GM19468 (cell line): ENCODE measurements around the gene VPS41.
A peak's percentile ranks its signal among the peaks of the same experiment; 100 is the strongest.
"Not testable (repeated sequence)": the region's sequence is repeated elsewhere in the genome, so short reads cannot be mapped to it uniquely, and the experiment has no call there.

Source experiments
- ATAC-seq: cut with Tn5 transposase; IDR thresholded peaks from one replicate; pipeline ENCODE4 v1.9.1; 2021; ENCODE audit warnings: mild to moderate bottlenecking, moderate library complexity, moderate number of reproducible peaks; ENCODE audit not compliant: unreplicated experiment; ENCODE audit errors: extremely low read depth

The VPS41 gene

GRCh38 chr7:38908759-38909335 is at the start of gene VPS41:
Gene VPS41, minus strand, starts transcription at chr7:38909191. Its CDS starts 17 bp downstream, at chr7:38909174.
- ATAC-seq = peak; percentile 96

DNA sequence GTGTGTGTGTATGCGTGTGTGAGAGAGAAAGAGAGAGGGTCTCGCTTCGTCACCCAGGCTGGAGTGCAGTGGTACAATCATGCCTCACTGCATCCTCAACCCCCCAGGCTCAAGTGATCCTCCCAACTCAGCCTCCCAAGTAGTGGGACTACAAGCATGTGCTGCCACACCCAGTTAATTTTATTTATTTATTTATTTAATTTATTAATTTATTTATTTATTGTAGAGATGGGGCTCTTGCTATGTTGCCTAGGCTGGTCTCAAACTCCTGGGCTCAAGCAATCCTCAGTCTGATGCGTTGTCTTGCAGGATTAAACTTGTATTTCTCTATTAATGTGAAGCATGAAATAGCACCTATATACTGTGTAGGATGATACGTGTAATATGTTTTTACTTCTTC is 46.9 kb upstream of the VPS41 start:
- no peak for ATAC-seq

DNA sequence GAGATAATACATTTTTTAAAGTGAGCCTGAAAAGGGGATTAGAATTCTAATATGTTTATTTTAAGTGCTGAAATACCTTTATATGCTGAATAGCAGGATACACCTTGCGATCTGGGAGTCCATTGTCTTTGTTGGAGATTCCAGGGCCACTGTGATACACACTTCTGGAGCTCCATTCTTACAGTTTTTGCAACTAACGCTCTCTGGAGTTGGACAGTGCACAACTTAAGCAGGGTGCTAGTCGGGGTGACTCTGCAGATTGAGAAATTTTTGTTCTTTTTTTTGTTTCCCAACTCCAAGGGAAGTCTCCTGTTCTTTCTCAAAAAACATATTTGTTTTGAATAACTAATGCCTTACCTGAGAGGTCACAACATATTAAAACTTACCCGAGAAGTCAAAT is 45.0 kb upstream of the VPS41 start:
- ATAC-seq = no peak

DNA sequence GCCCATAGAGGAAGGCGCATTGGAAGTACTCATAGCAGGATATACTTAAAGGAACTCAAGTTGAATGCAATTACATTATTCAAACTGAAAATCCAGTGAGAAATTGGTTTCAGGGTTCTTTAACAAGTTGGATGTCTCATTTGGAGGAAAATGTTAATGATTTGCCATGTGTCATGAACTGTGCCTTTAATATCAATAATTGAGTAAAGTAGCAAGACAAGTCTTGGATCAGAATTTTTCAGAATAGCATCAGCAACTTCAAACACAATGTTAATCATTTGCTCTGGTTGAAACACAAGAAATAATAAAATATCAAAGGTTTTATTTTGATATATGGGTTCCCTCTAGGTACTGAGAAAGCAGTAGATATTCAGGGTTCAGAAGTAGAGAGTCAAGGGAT is 44.2 kb upstream of the VPS41 start:
- no peak for ATAC-seq

DNA sequence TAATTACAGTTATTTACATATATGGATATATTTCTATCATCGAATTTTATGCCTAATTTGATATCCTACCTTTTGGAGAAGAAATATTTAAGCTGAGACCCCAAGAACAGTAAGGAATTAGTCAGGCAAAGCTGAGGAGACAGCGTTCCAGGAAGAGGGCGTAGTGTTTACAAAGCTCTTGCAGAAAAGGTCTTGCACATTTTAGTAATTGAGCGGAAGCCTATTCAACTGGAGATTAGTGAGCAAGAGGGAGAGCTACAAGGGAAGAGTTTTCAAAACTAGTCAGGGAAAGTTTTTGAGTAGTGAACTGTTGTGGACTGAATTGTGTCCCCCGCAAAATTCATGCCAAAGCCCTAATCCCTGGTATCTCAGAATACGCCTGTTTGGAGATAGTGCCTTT is 42.2 kb upstream of the VPS41 start:
- ATAC-seq = no peak

DNA sequence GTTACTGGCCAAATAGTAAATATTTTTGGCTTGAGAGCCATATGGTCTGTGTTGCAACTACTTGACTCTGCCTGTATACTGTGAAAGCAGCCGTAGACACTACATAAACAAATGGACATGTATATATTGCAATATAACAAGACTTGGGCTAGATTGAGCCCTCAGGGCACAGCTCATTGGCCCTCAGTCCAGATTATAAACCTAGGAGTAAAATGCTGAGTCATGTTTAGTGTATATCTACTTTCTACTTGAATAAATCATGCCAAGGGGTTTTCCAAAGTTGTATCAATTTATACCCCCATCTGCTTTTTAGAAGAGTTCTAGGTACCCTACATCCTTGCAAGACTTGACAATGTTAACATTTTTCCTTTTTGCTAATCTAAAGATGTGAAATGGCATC is 41.3 kb upstream of the VPS41 start:
- no peak for ATAC-seq

GRCh38 chr7:38947541-38947940 is 38.5 kb upstream of the VPS41 start:
- ATAC-seq = not testable (repeated sequence)

- no peak for ATAC-seq
Measured at GRCh38 chr7:38942431-38943051, 33.5 kb upstream of the VPS41 start.

GRCh38 chr7:38940774-38941173 is 31.8 kb upstream of the VPS41 start:
- ATAC-seq = no peak

GRCh38 chr7:38938589-38938988 is 29.6 kb upstream of the VPS41 start:
- no peak for ATAC-seq

DNA sequence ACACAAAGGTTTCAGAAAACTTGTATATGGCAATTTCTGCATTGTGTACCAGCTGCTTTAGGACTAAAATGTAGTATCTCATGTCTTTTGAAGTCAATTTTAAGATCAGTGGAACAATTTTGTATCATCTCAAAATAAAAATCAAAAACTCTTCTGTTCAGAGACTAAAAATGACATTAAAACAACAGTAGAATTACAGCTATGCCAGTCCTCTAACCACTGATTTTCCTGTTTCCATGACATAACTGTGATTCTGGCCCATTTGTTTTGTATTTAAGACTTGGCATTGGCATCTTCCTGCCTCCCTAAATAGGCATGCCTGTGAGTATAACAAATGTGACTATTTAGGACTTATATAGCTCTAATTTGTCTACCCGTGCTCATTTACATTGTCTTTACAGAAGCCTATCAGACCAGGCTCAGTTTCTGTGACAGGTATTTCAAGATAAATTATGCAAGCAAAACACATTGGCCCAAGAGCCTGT is 29.1 kb upstream of the VPS41 start:
- no peak for ATAC-seq

DNA sequence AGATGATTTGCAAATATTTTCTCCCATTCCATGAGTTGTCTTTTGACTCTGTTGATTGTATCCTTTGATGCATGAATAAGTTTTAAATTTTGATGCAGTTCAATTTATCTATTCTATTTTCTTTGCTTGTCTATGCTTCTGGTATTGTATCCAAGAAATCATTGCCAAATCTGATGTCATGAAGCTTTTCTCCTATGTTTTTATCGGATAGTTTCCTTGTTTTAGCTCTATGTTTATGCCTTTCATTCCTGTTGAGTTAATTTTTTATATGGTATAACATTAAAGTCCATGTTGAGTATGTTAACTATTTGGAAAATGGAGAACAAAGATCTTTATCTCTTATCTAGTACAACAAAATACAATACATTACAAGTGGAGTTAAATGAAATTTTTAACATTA is 27.6 kb upstream of the VPS41 start:
- no peak for ATAC-seq

GRCh38 chr7:38934536-38934935 is 25.5 kb upstream of the VPS41 start:
- ATAC-seq = no peak

DNA sequence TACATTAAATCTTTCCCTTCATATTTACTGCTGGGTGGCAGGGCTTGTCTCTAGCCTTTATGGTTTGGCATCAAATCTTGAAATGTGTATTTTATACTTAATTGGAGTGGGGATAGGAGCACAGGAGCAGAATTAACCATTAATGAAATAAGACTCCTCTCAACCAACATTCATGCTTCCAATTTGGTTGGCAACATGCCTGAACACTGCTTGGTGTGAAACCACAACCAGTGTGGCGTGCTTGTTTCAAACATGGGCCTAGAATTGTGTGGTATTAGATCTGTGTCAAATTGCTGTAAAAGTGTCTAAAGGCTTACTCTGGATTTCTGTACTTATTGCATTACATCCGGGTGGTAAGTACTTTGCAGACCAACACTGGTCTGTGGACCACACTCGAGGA is 25.1 kb upstream of the VPS41 start:
- no peak for ATAC-seq

GRCh38 chr7:38932509-38933168 is 23.6 kb upstream of the VPS41 start:
- no peak for ATAC-seq

GRCh38 chr7:38929460-38930171 is 20.6 kb upstream of the VPS41 start:
- ATAC-seq = no peak

DNA sequence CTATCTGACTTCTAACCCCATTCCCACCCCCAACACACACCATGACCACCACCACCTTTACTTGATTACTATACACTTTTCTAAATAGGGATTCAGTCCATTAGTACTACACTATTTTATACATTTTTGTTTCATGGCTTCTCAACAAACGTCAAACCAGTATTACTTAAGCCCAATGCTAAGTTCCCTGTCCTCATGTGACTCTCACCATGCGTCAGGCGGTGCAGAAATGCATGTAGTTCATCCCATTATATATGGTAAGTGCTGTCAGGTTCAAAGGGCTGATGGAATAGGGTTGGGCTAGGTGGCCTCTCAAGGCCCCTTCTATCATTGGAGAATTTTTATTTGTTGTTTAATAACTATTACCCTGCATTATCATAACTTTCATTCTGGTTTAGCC is 19.5 kb upstream of the VPS41 start:
- no peak for ATAC-seq

DNA sequence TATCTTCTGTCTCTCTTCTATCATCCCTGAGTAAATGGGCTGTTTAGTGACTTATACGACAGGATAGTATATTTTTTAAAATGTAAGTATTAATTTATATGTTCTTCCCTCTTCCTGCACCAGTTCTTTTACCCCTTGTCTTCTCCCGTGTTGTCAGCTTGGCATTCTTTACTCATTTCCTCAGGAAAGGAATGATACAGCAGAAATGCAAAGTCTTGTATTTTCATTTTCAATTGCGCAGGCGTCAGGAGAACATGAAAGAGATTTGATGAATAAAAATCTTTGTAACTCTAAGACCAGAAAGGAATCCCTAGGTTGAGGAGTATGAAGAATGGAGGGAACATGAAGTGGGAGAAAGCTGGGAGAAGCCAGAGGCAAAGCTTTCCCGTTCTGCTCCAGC is 18.8 kb upstream of the VPS41 start:
- ATAC-seq = no peak

DNA sequence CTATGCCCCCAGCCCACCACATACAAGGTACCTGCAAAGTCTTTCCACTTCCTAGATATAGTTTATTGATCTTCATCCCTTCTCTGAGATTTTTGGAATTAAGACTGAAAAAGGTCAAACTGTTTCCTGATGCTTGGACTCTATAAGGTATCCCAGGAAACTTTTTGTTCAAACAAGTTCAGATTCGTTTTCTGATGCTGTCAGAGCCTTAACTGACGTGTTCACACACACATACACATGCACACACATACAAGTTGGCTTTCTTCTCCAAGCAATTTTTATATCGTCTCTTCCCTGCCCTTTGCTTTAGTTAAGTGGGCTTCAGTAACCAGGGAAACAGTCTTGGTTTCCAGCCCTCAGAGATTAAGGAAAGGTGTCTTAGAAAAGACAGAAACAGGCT is 11.7 kb upstream of the VPS41 start:
- ATAC-seq = no peak

DNA sequence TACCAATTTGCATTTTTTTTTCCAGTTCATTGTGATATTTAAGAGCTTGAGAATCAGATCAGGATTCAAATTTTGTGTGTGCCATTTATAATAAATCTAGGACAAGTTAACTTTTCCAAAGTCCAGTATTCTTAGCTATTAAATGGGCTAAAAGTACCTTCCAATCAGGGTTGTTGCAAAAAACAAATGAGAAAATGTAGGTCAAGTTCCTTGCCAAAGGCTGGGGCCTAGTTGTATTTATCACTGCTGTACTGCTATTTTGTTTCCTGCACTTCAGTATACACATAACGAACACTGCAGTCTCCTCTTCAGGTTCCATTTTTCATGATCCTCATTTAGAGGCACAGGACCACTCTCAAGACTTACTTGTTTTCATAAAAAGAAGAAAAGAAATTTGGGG is 7.4 kb upstream of the VPS41 start:
- ATAC-seq = no peak

GRCh38 chr7:38909870-38910269 is 879 bp upstream of the VPS41 start:
- ATAC-seq = no peak
